NCI-H2171 (cell line): ENCODE results near the gene SOX21.
A peak's percentile ranks its signal among the peaks of the same experiment; 100 is the strongest.

Experiments
- DNase-seq: peaks from one replicate; lab custom pipeline; 2025; lab: John Stamatoyannopoulos, UW

Gene SOX21

DNA sequence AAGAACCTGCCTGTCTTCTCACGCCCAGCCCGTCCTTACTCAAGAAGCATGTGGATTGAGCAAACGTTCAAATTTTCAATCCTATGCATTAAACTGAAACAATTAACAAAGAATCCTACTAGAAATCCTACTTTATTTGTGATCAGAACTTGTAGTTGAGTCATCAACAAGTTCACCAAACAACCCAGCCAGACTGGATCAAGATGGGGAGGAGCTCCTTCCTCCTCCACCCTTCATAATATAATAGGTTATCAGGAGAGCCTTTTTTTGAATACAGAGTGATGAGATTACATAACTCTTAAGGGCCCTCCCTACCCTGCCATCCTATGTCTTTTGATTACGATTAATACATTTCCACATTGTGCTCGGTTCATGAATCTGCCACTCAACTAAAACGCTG, 32.7 kb downstream of the SOX21 start:
- DNase-seq: no peak

DNA sequence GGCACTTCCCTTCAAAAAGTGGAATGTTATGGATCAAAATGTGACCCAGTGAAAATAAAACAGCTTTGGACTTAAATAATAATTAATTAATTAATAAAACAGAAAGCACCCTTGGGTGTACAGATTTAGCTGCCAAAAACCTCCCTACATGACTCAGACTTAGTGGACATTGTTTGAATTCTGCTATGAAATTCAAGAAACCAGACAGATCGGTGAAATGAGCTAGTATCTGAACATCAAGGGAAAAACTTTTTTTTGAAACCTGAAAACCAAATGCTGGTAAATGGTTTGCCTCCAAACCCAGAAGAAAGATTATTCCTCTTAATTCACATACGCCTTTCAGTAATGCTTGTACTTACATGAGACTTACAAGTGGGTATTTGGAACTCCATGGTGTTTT, 33.5 kb downstream of the SOX21 start:
- DNase-seq: no peak

DNA sequence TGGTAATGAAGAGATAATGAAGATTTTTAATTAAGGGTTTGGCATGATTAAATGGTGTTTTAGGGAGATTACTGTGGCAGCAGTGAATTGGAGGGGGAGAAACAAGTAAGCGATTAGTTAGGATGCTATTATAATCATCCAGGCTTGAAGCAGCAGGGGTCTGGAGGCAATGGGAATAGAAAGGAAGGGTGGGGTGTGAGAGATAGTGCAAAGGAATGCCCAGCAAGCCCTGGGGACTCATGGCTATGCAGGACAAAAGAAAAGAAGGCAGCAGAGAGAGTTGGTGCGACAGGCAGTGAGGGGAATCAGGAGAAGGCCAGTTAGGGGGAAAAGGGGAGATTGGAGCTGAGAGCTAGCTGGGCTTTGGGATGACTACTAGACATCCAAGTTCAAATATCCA, 34.5 kb downstream of the SOX21 start:
- no peak for DNase-seq

DNA sequence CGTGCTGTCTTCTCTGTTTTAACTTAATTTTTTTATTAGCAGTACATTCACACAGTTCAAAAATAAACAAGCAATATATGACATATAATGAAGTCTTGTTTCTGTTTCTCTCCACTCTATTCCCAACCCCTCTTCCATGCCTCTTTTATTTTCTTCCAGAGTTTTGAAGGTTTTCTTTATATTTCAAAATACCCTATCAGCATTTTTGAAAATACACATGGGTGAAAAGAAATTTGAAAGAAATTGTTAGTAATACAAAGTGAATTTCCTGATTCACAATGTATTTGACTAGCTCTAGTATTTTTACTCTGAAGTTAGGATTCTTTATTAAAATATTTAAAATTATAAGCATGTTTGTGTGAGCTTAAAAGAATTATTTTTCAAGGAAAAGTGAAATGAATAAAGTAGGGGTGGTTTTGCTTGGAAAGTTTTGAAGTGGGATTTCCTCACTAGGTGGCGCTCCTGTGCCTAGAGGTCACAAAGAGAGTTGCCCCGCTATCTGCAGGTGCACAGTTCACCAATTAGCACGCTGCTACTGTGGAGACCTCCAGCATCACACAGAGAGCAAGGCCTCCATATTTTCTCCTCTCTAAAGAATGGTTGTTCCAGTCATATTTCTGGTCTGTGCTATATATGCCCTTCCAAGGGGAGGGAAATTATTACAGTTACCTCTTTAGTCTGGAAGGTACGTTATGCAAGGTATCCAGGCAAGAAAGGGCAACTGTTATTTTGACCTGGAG, 37.6 kb downstream of the SOX21 start:
- peak; percentile 7 for DNase-seq

DNA sequence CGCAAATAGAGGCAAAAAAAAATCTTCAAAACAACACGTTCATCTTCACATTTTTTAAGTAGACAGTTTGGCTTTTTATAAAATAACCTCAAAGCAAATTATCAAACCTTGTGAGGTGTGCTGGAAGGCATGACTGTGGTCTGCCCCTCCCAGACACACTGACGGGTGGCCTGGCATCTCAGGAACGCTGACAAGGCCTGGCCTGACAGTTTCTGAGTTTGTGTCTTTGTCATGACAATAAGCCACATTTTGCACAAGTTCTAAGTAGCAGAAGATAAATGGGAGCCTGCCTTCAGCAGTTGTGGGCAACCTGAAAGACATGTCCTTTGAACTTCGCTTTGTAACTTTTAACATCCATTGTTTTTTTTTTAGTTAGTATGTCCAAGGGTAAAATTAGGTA, 38.5 kb downstream of the SOX21 start:
- DNase-seq: no peak

DNA sequence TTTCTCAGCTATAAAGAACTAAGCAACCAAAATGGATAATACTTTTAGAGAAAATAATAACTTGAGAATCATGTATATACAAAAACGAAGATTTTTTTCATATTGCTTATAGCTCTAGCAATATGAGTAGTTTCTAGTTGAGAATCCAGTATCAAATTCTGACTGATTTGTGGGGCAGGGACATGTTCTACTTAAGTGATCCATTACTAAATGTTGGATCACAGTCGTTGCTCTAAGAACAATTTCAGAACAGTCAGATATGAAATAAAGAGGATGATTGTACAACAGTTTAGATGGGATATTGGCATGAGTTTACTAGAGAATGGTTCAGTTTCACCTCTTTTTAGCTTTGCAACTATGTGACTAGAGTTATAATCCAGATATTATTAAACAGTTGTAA, 39.9 kb downstream of the SOX21 start:
- DNase-seq: no peak

DNA sequence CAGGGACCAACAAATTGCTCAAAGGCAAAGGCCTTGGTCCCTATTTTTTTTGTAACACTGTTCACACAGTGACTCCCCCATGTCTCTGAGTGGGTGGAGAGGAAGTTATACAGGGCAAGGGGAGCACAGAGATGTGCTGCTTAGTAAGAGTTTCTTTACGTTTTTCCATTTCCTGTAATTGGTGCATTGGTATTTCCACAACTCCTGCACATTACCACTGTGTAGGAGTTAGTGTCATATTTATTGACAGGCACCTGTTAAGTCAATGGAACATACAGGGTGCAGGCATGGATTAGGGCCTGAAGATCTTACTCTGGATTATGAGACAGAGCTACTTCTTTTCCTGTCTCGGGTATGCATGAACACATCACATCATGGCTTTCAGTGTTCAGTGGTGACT, 45.2 kb downstream of the SOX21 start:
- DNase-seq: no peak

DNA sequence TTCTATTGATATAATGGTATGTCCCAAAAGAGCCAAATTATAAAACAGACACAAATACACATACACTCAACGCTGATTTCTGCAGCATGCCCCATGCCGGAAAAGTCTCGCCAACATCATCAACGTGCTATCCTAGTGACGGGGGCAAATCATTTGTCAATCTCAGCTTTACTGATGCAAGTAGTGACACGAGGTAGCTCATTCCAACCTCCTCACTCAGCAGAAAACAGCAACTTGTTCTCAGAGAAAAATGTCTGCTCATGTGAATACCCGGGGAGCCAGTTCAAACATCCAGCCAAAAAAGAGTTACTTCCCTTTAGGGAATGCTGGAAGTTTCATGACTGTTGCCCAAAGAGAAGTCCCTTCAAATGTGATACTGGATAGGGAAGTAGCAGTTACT, 46.3 kb downstream of the SOX21 start:
- DNase-seq: no peak

DNA sequence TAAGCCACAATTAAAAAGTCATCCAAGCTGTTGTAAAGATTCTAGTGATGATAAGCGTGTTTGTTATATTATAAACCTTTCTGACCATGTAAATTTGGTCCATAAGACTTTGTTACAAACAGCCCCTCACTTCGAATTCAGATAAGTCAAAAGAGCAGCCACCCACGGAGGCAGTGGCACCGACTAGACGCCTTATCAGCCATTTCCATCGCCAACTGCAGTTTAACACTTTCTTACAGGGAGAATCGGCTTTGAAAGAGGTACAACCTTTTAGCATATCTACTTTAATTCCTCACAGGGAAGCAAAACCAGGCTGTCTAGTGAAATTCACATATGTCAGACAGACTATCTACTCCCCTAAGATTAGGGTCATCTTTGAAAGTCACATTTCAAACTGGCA, 47.5 kb downstream of the SOX21 start:
- DNase-seq: no peak

DNA sequence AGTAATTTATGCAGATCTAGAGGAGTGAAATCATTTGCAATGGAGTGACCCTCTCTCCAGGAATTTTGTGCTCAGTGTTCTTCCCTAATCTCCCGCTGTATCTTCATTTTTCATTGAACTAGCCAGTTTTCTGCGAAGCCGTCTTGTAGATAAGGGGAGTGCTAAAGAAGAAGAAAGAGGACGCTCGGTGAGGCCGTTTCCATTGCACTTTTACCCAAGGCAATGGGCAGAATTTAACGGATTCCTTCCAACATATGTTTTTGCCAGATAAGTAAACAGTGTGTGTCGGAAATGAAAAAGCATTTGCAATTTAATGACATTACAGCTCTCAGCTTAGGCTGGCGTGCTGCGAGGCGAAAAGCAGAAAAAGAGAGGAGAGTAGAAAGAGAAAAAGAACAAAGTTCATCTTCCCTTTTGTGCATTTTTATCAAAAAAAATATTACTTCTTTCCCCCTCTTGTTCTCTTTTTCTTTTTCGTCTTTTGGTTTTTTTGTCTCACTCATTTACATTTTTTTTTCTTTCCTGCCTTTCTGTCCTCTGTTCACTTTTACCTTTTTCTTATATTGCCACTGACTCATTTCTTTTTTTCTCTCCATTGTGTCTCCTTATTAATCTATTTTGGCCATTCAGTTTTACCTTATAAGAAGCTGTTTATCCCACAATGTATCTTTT, 49.9 kb downstream of the SOX21 start:
- no peak for DNase-seq

DNA sequence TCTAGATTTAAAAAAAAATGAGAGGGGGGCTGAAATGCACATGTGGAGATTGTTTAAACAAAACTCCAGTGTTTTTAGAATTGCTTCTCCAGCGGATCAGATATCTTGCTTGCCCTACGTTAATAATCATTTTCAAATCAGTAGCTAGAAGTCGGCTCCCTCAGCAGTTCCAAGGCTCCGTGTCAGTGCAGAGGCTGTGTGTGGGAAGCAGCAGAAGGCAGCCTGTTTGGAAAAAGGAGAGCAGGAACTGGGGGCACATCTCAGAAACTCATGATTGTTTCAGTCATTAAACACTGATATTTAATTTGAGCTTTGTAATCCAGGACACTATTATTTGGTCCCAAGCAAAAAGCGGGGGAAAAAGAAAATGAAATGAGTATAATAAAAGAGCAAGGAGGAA, 50.9 kb downstream of the SOX21 start:
- DNase-seq: no peak

DNA sequence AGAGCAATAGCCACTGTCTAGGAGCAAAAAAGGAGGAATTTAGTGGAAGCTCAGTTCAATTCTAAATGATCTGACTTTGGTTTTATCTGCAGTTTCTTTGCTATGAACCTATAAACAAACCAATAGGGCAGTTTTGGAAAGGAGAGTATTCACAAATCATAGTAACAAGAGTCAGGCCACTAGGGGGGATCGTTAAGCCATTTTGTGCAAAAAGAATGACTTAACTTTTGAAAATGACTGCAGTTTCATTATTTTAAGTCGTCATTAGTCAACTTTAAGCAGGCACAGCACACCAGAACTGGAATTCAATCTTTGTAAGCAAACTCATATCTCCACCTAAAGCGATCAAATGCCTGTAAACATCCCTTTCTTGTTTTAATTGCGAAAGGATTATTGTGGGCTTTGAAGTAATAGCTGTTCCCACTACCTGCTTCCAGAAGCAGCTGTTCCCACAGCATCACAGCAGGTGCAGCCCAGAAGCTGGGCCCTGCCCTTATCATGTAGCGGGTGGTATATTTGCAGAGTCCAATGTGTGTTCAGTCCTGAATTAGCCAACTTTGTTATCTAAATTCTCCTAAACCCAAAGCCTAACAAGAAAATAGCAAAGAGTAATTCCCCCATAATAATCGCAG, 51.5 kb downstream of the SOX21 start:
- no peak for DNase-seq
